Activated CD4-positive, alpha-beta T cell treated with anti-CD3 and anti-CD28 coated beads, Interleukin-2, amount 10 ng/mL, durations not matched to agents 7 days and 5 days (primary cell): ENCODE results near the gene COL6A3. TPM values are rescaled to one million over a fixed set of nuclear protein-coding genes. Genes with fewer than 3 reads are reported as not detected.
"Not testable (repeated sequence)": the region's sequence is repeated elsewhere in the genome, so short reads cannot be mapped to it uniquely, and the experiment has no call there.

ENCODE experiments used
- CTCF ChIA-PET: fragments of 350-600 bp; sonication (Branson Sonifier 250); formaldehyde crosslinking; loops from one replicate; lab custom pipeline; 2021; ENCODE audit warnings: antibody characterized with exemption; lab: Charles Lee
- POLR2A ChIA-PET: fragments of 350-600 bp; sonication (Branson Sonifier 250); formaldehyde crosslinking; loops from one replicate; lab custom pipeline; 2021; ENCODE audit warnings: antibody characterized with exemption; lab: Charles Lee
- DNase-seq: peaks from one replicate; pipeline ENCODE4 v3.0.0-alpha.2; 2020
- H3K27ac Mint-ChIP-seq: one replicate; pipeline ENCODE4 v1.8.0; 2021; ENCODE audit warnings: mild to moderate bottlenecking, moderate library complexity, mixed read lengths
- H3K27me3 Mint-ChIP-seq: one replicate; pipeline ENCODE4 v1.8.0; 2021; ENCODE audit warnings: mixed read lengths
- H3K36me3 Mint-ChIP-seq: one replicate; pipeline ENCODE4 v1.8.0; 2021; ENCODE audit warnings: low read depth, mixed read lengths
- H3K4me1 Mint-ChIP-seq: one replicate; pipeline ENCODE4 v1.8.0; 2021; ENCODE audit warnings: mixed read lengths
- H3K4me3 Mint-ChIP-seq: one replicate; pipeline ENCODE4 v1.8.0; 2021; ENCODE audit warnings: mild to moderate bottlenecking, moderate library complexity, mixed read lengths
- H3K9me3 Mint-ChIP-seq: one replicate; pipeline ENCODE4 v1.8.0; 2021; ENCODE audit warnings: mixed read lengths
- total RNA-seq, 2 experiments: library from RNA; stranded (reverse); gene quantifications; one replicate each; pipeline ENCODE4 v1.2.3, GENCODE V29; 2021

The COL6A3 gene
- total RNA-seq, 2 experiments from 2014 or later = 0.87 to 0.92 TPM

- H3K36me3 Mint-ChIP-seq = no peaks in the 10 kb centered on the region
- no peak overlapping the region for H3K27ac Mint-ChIP-seq
- peaks cover 3% of the 10 kb centered on the region for H3K27me3 Mint-ChIP-seq
- no peak for DNase-seq
- no peak overlapping the region for H3K4me3 Mint-ChIP-seq
- H3K4me1 Mint-ChIP-seq = no peaks in the 10 kb centered on the region
- POLR2A ChIA-PET = no interaction called here
- H3K9me3 Mint-ChIP-seq = no peaks in the 10 kb centered on the region
- CTCF ChIA-PET = no interaction called here
These were observed 101.8 kb downstream of the COL6A3 start for GRCh38 chr2:237312021-237312755.

GRCh38 chr2:237310515-237311114 lies 103.3 kb downstream of the COL6A3 start:
- H3K4me3 Mint-ChIP-seq = no peak overlapping the region
- H3K9me3 Mint-ChIP-seq = no peaks in the 10 kb centered on the region
- CTCF ChIA-PET = no interaction called here
- H3K27ac Mint-ChIP-seq = no peak overlapping the region
- H3K36me3 Mint-ChIP-seq = no peaks in the 10 kb centered on the region
- H3K27me3 Mint-ChIP-seq = peaks cover 3% of the 10 kb centered on the region
- DNase-seq = no peak
- no peaks in the 10 kb centered on the region for H3K4me1 Mint-ChIP-seq
- POLR2A ChIA-PET = no interaction called here

DNA sequence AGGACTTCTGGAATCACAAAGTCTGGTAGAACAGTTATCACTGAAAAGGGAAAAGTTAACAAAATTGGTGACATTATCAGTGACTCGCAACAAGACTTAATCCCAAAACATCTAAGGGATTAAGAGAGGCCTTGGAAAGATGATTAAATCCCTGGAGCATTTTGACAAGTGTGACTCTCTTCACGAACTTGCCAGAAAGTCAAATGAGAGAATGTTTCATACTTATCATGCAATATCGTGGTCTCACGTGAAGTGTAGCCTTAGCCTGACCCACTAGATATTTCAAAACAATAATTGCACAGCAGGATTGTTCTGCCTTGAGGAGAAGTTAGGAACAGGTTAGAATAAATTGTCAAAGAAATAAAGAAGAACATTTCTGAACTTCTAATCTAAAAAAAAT lies 104.5 kb downstream of the COL6A3 start:
- Mint-ChIP-seq H3K27ac (no peak overlapping the region), H3K9me3 (peaks cover under 1% of the 10 kb centered on the region), H3K36me3 (no peaks in the 10 kb centered on the region), H3K4me3 (no peak overlapping the region), H3K4me1 (no peaks in the 10 kb centered on the region), H3K27me3 (peaks cover 3% of the 10 kb centered on the region)
- CTCF ChIA-PET = no interaction called here
- POLR2A ChIA-PET = no interaction called here
- DNase-seq = no peak

- Mint-ChIP-seq H3K9me3 (peaks cover 2% of the 10 kb centered on the region), H3K4me1 (no peaks in the 10 kb centered on the region), H3K4me3 (no peak overlapping the region), H3K36me3 (no peaks in the 10 kb centered on the region), H3K27ac (no peak overlapping the region), H3K27me3 (peaks cover 3% of the 10 kb centered on the region)
- no peak for DNase-seq
- POLR2A ChIA-PET = no interaction called here
- CTCF ChIA-PET = no interaction called here
These were observed 105.0 kb downstream of the COL6A3 start for GRCh38 chr2:237309011-237309410.

- DNase-seq = no peak
- no peaks in the 10 kb centered on the region for H3K36me3 Mint-ChIP-seq
- H3K27ac Mint-ChIP-seq = no peak overlapping the region
- no peaks in the 10 kb centered on the region for H3K4me1 Mint-ChIP-seq
- no peak overlapping the region for H3K4me3 Mint-ChIP-seq
- H3K9me3 Mint-ChIP-seq = peaks cover 3% of the 10 kb centered on the region
- H3K27me3 Mint-ChIP-seq = peaks cover 3% of the 10 kb centered on the region
- ChIA-PET POLR2A (no interaction called here), CTCF (interaction anchor here (1.3 kb wide), 1 partner anchor 232 kb away, joined by 3 read pairs; no protein-coding TSS in a partner anchor)
These were observed 106.5 kb downstream of the COL6A3 start for GRCh38 chr2:237307474-237307873.

DNA sequence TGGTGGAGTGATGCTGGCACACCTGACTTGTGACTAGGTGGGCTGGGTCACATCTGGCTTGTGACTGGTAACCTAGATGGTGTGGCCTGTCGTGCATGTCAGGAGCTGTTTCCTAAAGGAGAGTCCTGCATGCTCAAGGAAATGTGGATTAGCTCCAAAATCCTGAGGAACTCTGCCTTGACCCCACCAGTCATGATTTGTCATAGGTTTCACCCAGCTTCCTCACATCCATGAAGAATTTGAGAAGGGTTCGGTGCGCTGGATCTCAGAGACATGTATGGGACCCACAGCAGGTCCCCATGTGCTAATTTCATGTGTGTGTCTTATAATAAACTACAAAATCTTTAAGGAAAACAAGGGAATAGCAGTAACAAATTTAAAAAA lies 107.2 kb downstream of the COL6A3 start:
- Mint-ChIP-seq H3K4me3 (no peak overlapping the region), H3K36me3 (no peaks in the 10 kb centered on the region), H3K27ac (no peak overlapping the region), H3K4me1 (no peaks in the 10 kb centered on the region), H3K9me3 (peaks cover 4% of the 10 kb centered on the region), H3K27me3 (peaks cover 3% of the 10 kb centered on the region)
- no peak for DNase-seq
- POLR2A ChIA-PET = no interaction called here
- CTCF ChIA-PET = interaction anchor here (1.3 kb wide), 1 partner anchor 231 kb away, joined by 3 read pairs; no protein-coding TSS in a partner anchor

GRCh38 chr2:237306083-237306786 lies 107.7 kb downstream of the COL6A3 start:
- H3K36me3 Mint-ChIP-seq = no peaks in the 10 kb centered on the region
- no peak overlapping the region for H3K4me3 Mint-ChIP-seq
- no peak for DNase-seq
- POLR2A ChIA-PET = no interaction called here
- peaks cover 4% of the 10 kb centered on the region for H3K9me3 Mint-ChIP-seq
- CTCF ChIA-PET = interaction anchor here (1.3 kb wide), 1 partner anchor 230 kb away, joined by 3 read pairs; no protein-coding TSS in a partner anchor
- H3K27ac Mint-ChIP-seq = no peak overlapping the region
- no peaks in the 10 kb centered on the region for H3K4me1 Mint-ChIP-seq
- H3K27me3 Mint-ChIP-seq = peaks cover 3% of the 10 kb centered on the region

DNA sequence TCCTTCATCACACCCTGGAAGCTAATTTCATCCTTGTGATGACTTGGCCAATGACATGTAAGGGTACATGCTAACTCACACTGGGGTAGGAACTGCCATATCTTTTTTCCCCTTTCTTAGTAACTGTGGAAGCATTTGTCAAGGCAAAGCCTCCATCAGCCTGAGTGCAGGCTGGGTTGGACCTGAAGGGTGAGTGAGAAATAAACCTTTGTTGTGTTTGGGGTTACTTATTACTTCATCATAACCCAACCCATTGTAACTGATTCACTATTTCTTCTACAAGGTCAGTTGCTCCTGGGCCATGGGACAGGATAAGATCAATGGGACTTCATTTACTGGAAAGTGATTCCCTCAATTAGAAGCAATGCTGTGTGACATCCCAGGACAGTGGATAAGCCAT lies 108.4 kb downstream of the COL6A3 start:
- ChIA-PET POLR2A (no interaction called here), CTCF (no interaction called here)
- DNase-seq = no peak
- Mint-ChIP-seq H3K27ac (no peak overlapping the region), H3K36me3 (no peaks in the 10 kb centered on the region), H3K27me3 (peaks cover 3% of the 10 kb centered on the region), H3K4me3 (no peak overlapping the region), H3K9me3 (peaks cover 4% of the 10 kb centered on the region), H3K4me1 (no peaks in the 10 kb centered on the region)

- Mint-ChIP-seq H3K27ac (no peak overlapping the region), H3K27me3 (peaks cover 3% of the 10 kb centered on the region), H3K4me1 (no peaks in the 10 kb centered on the region), H3K36me3 (no peaks in the 10 kb centered on the region), H3K9me3 (peaks cover 4% of the 10 kb centered on the region), H3K4me3 (no peak overlapping the region)
- no peak for DNase-seq
- ChIA-PET CTCF (no interaction called here), POLR2A (no interaction called here)
These were observed 109.0 kb downstream of the COL6A3 start for GRCh38 chr2:237304763-237305514.

DNA sequence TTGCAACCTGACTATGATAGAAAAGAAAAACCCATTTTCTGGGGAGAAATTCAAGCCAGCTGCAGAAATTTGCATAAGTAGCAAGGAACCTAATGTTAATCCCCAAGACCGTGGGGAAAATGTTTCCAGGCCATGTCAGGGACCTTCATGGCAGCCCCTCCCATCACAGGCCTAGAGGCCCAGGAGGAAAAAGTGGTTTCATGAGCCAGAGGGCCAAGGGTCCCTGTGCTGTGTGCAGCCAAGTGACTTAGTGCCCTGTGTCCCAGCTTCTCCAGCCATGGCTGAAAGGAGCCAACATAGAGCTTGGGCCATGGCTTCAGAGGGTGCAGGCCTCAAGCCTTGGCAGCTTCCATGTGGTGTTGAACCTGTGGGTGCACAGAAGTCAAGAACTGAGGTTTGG lies 110.7 kb downstream of the COL6A3 start:
- H3K4me1 Mint-ChIP-seq, H3K27me3 Mint-ChIP-seq, H3K27ac Mint-ChIP-seq, H3K36me3 Mint-ChIP-seq, H3K4me3 Mint-ChIP-seq, DNase-seq, CTCF ChIA-PET, H3K9me3 Mint-ChIP-seq, POLR2A ChIA-PET: not testable (repeated sequence)

- CTCF ChIA-PET = no interaction called here
- H3K4me3 Mint-ChIP-seq = no peak overlapping the region
- no peak overlapping the region for H3K27ac Mint-ChIP-seq
- no peaks in the 10 kb centered on the region for H3K27me3 Mint-ChIP-seq
- peaks cover 4% of the 10 kb centered on the region for H3K9me3 Mint-ChIP-seq
- POLR2A ChIA-PET = no interaction called here
- no peaks in the 10 kb centered on the region for H3K4me1 Mint-ChIP-seq
- DNase-seq = no peak
- no peaks in the 10 kb centered on the region for H3K36me3 Mint-ChIP-seq
These were observed 112.4 kb downstream of the COL6A3 start for GRCh38 chr2:237301595-237301994.

DNA sequence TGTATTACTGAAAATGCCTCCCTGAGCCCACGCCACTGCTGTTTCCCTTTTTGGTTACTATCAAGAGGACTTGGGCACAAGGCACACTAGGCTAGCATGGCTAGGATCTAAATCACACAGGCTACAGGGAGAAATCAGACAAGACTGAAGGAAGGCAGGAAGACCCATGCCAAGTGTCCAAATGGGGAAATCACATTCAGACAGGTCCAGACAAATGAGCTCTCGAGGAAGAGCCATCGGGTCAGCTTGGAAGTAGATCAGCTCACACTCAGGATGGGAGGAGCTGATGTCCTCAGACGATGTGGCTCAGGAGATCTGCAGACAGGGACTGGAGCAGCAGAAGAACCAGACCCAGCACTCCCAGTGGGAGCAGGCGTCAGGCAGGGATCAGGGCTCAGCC lies 113.2 kb downstream of the COL6A3 start:
- H3K27me3 Mint-ChIP-seq = peaks cover 4% of the 10 kb centered on the region
- peaks cover 4% of the 10 kb centered on the region for H3K9me3 Mint-ChIP-seq
- no peak for DNase-seq
- no peaks in the 10 kb centered on the region for H3K36me3 Mint-ChIP-seq
- no peaks in the 10 kb centered on the region for H3K4me1 Mint-ChIP-seq
- ChIA-PET CTCF (no interaction called here), POLR2A (no interaction called here)
- no peak overlapping the region for H3K4me3 Mint-ChIP-seq
- no peak overlapping the region for H3K27ac Mint-ChIP-seq

DNA sequence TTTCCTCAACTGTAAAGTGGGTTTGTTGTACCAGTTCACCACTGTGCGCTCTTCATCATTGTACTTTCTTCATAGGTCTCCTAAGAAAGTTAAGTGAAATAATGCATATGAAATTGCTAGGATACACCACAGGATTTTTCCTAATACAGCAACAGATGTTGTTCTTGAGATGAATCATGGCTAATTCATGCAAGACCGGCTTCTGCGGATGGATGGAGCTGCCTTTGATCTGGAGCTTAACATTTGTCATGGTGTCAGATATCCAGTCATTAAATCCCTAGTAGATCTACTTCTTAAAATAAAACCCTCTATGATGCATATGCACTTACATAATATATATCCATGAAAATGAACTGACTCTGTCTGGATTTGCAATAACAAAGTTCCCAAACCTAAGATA lies 114.1 kb downstream of the COL6A3 start:
- no peak for DNase-seq
- H3K36me3 Mint-ChIP-seq = no peaks in the 10 kb centered on the region
- H3K27me3 Mint-ChIP-seq = peaks cover 5% of the 10 kb centered on the region
- H3K4me3 Mint-ChIP-seq = no peak overlapping the region
- ChIA-PET CTCF (no interaction called here), POLR2A (no interaction called here)
- H3K27ac Mint-ChIP-seq = no peak overlapping the region
- H3K9me3 Mint-ChIP-seq = peaks cover 4% of the 10 kb centered on the region
- H3K4me1 Mint-ChIP-seq = no peaks in the 10 kb centered on the region
